K562 (cell line): ENCODE results near the gene MYH7.

Experiments used
- EHMT2 ChIP-seq: fragments of 450-650 bp; IDR thresholded peaks from 2 replicates; pipeline ENCODE4 v1.6.1; 2018; ENCODE audit warnings: antibody characterized with exemption
- MAFF ChIP-seq: IDR thresholded peaks from 2 replicates; pipeline ENCODE4 v1.6.1; 2012; ENCODE audit warnings: low read length, improper control_type of control experiment
- TRIM28 ChIP-seq: fragments of 450-650 bp; IDR thresholded peaks from 2 replicates; pipeline ENCODE4 v1.6.1; 2017

DNA sequence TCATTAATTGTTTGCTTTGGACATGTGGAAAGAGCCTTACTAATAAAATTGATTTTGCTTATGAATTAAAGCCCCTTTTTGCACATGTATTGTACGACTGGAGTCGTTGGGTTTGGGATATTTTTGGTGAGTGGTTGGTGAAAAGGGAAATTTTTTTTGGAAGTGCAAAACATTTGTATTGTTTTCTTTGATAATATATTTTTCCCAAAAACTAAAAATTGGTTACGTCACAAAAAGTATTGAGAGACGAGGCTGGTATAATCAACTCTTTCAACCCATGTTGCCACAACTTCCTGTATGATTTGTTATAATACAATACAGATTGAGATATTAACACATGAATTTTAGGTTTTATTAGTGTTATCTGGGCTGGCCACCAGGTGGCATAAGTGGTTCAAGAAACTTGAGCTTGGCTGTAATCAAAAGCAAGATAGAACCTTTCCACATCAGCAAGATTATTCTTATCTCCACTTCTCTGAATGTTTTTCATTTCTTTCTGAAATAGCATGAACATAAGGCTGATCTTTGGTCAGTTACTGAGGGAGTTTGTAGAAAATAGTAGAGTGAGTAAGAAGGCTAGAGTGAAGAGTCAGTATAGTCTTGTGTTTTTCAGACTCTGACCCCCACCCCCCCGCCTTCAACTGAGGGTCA, 42.8 kb upstream of the MYH7 start:
- TF ChIP-seq EHMT2 (no peak), TRIM28 (no peak), MAFF (no peak)
